SJCRH30 (cell line): ENCODE measurements around the gene MGRN1. TPM values are rescaled to one million over a fixed set of nuclear protein-coding genes. Genes with fewer than 3 reads are reported as not detected.

Source experiments
- DNase-seq, 2 experiments: peaks; one replicate each; pipeline ENCODE4 v3.0.0-alpha.2; 2015 to 2020
- H3K27ac ChIP-seq: fragments of 250-450 bp; sonication (Bioruptor Pico); 2 replicates; pipeline ENCODE4 v1.5.1; 2020; ENCODE audit warnings: mild to moderate bottlenecking, moderate library complexity
- H3K27me3 ChIP-seq: fragments of 250-450 bp; sonication (Bioruptor Pico); 2 replicates; pipeline ENCODE4 v1.5.1; 2020; ENCODE audit warnings: mild to moderate bottlenecking, moderate library complexity
- H3K36me3 ChIP-seq: fragments of 250-450 bp; sonication (Bioruptor Pico); 2 replicates; pipeline ENCODE4 v1.5.1; 2020; ENCODE audit warnings: mild to moderate bottlenecking, moderate library complexity
- H3K4me1 ChIP-seq: fragments of 250-450 bp; sonication (Bioruptor Pico); 2 replicates; pipeline ENCODE4 v1.5.1; 2020; ENCODE audit warnings: mild to moderate bottlenecking, moderate library complexity
- H3K4me3 ChIP-seq: fragments of 250-450 bp; sonication (Bioruptor Pico); 2 replicates; pipeline ENCODE4 v1.5.1; 2020; ENCODE audit warnings: mild to moderate bottlenecking, moderate library complexity
- H3K9me3 ChIP-seq: fragments of 250-450 bp; sonication (Bioruptor Pico); replicated peaks from 2 replicates; pipeline ENCODE4 v1.5.1; 2020; ENCODE audit warnings: mild to moderate bottlenecking, moderate library complexity
- total RNA-seq: library from RNA; depleted of rRNA; stranded (reverse); fragments of >200 nt; shearing (Covaris generic); gene quantifications from 2 replicates; pipeline ENCODE4 v1.2.3, GENCODE V29; 2014

The MGRN1 gene
- total RNA-seq, 1 experiment from 2014 or later, result 13.8 TPM

DNA sequence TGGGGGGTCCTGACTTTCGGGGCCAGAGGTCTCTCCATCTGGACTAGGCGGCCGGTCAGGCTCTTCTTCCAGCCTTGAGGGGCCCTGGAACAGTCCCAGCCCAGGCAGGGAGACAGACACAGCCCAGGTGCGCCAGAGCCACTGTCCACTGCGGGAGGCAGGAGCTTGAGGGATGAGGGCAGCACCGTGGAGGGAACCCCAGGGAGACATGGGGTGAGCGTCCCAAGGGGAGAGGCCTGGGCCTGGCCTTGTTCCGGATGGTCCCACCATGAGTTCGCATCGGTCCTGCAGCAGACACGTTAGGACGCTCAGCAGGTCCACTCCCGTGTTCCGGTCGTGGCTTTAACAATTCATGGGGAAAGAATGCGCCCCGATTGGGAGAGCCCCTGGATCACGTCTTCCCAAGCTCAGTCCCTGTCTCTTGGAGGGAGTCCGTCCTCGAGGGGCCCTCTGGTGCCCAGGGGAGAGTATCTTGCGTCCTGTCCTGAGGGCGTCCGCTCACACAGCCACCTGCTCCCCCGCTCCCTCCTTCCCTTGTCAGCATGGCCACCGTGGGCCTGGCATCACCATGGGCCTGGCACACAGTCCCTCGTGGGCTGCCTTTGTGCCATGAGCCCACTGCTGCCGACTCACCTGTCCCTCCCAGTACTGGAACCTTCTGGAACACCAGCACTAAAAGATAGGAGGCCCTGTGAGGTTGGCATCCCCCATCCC, 62.0 kb downstream of the MGRN1 start:
- H3K36me3 ChIP-seq, result no peaks in the 10 kb centered on the region
- DNase-seq, result no peak
- H3K4me3 ChIP-seq, result no peak overlapping the region
- no peaks in the 10 kb centered on the region for H3K4me1 ChIP-seq
- H3K27me3 ChIP-seq, result no peaks in the 10 kb centered on the region
- H3K27ac ChIP-seq, result no peak overlapping the region
- H3K9me3 ChIP-seq, result no peaks in the 10 kb centered on the region

GRCh38 chr16:4687416-4687815, 62.8 kb downstream of the MGRN1 start:
- no peaks in the 10 kb centered on the region for H3K9me3 ChIP-seq
- no peaks in the 10 kb centered on the region for H3K36me3 ChIP-seq
- H3K4me1 ChIP-seq, result no peaks in the 10 kb centered on the region
- H3K27me3 ChIP-seq, result no peaks in the 10 kb centered on the region
- no peak overlapping the region for H3K4me3 ChIP-seq
- DNase-seq, result no peak
- no peak overlapping the region for H3K27ac ChIP-seq

DNA sequence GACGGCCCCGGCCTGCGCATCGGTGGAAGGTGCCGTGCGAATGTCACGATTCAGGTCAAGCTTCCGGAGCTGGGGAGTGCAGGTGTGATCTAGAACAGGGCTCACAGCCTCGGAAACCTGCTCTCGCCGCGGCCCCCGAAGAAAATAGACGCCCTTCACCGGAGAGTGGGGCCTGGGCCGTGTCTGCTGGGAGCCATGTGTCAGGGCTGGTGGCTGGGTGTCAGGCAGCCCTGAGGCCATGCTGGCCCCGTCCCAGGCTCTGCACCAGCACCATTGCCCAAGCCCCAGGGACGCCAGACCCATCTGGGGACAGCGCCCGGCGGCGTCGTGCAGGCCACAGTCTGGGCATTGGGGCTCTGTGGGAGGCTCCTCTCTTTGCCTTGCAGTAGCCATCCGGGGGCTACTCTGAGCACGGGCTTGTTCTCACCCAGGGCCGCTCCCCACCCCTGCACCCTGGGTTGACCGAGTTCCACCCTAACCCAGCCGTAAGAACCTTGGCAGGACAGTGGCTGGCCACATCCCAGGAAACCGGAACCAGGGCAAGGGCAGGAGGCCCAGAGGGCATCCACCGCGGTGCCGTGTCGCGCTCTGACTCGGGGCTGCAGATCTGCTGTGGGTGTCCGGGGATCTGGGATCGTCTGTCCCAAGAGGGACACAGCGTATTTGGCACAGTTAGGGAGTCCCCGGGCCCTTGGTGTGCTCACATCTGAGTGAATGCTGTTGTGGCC, 63.5 kb downstream of the MGRN1 start:
- no peak for DNase-seq

GRCh38 chr16:4688674-4689045, 64.0 kb downstream of the MGRN1 start:
- H3K9me3 ChIP-seq, result no peaks in the 10 kb centered on the region
- DNase-seq, result no peak
- no peak overlapping the region for H3K27ac ChIP-seq
- no peak overlapping the region for H3K4me3 ChIP-seq
- H3K27me3 ChIP-seq, result no peaks in the 10 kb centered on the region
- no peaks in the 10 kb centered on the region for H3K4me1 ChIP-seq
- no peaks in the 10 kb centered on the region for H3K36me3 ChIP-seq

More for the DNA sequence above, 63.5 kb downstream of the MGRN1 start:
- Histone ChIP-seq H3K4me3 (no peak overlapping the region), H3K9me3 (no peaks in the 10 kb centered on the region), H3K27me3 (no peaks in the 10 kb centered on the region), H3K27ac (no peak overlapping the region), H3K4me1 (no peaks in the 10 kb centered on the region), H3K36me3 (no peaks in the 10 kb centered on the region)

GRCh38 chr16:4689091-4689671, 64.6 kb downstream of the MGRN1 start:
- Histone ChIP-seq H3K4me3 (no peak overlapping the region), H3K27ac (no peak overlapping the region), H3K36me3 (no peaks in the 10 kb centered on the region)

DNA sequence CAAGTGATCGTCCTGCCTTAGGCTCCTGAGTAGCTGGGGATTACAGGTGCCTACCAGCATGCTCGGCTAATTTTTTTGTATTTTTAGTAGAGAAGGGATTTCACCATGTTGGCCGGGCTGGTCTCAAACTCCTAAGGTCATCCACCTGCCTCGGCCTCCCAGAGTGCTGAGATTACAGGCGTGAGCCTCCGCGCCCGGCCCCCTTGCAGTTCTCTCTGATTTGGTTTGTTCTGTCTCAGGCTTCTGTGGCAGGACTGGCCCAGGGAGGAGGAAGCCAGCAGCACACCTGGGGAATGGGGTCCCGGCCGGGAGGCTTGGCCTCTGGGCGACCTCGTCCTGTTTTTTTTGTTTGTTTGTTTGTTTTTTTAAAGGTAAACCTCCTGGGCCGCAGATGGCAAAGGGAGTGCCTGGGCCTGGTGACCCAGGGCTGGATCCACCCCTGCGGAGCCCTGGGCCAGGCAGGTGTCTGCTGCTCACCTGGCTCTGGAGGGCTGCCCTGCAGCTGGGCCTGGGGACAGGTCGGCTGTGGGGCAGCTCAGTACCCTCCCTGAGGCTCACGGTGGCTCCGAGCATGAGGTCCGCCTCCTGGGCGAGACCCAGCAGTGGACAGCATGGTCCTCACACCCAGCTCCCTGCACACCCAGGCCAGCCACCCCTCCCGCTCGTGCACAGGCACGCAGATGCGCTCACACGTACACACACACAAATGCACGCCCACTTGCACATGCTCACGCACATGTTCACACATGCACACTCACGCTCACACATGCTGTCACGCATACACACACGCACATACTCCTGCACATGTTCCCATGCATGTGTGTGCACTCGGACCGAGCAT, 65.5 kb downstream of the MGRN1 start:
- Histone ChIP-seq H3K27me3 (no peaks in the 10 kb centered on the region), H3K9me3 (no peaks in the 10 kb centered on the region), H3K36me3 (no peaks in the 10 kb centered on the region), H3K4me3 (no peak overlapping the region), H3K27ac (no peak overlapping the region), H3K4me1 (no peaks in the 10 kb centered on the region)
- no peak for DNase-seq

More at GRCh38 chr16:4689091-4689671, 64.6 kb downstream of the MGRN1 start:
- Histone ChIP-seq H3K4me1 (no peaks in the 10 kb centered on the region), H3K27me3 (no peaks in the 10 kb centered on the region), H3K9me3 (no peaks in the 10 kb centered on the region)
- DNase-seq, result no peak

- no peak for DNase-seq
- peaks cover 5% of the 10 kb centered on the region for H3K36me3 ChIP-seq
These were observed 66.5 kb downstream of the MGRN1 start for GRCh38 chr16:4690946-4691665.

DNA sequence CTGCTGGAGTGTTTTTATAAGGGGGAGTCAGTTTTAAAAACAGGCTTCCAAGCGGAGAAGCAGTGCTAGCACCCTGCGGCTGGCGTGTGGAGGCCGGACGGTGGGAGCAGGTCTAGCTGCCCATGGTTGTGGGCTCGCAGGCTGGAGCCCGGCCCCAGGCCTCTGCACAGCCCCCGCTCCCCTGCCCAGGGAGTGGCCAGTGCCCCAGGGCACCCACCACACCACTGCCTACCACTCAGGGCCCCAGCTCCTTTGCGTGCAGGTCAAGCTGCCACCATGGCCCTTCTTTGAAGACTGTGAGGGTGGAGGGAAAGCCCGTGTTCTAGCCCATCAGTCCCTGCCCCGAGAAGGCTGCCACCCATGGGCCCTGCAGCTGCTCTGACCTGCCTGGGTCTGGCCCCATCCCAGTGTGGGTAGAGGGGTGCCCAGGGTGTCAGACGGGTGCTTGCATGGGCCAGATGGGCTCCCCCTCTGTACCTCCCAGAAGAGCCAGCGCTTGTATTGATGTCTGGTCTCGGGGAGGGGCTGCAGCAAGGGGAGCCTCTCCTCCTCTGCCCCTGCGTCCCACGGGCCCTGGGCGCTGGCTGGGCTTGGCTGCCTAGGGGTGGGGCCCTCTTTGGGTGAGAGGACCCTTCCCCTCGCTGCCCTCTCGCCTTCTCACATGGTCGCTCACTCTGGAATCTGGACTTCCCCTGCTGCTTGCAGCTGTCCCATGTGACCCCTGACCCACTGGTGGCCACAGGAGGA, 67.2 kb downstream of the MGRN1 start:
- Histone ChIP-seq H3K9me3 (no peaks in the 10 kb centered on the region), H3K36me3 (peaks cover 5% of the 10 kb centered on the region), H3K4me1 (no peaks in the 10 kb centered on the region), H3K4me3 (no peak overlapping the region), H3K27ac (no peak overlapping the region), H3K27me3 (no peaks in the 10 kb centered on the region)
- DNase-seq, result no peak

More at GRCh38 chr16:4690946-4691665, 66.5 kb downstream of the MGRN1 start:
- no peaks in the 10 kb centered on the region for H3K4me1 ChIP-seq
- no peaks in the 10 kb centered on the region for H3K27me3 ChIP-seq
- no peaks in the 10 kb centered on the region for H3K9me3 ChIP-seq
- no peak overlapping the region for H3K27ac ChIP-seq
- H3K4me3 ChIP-seq, result no peak overlapping the region

- H3K4me3 ChIP-seq, result peak overlapping the region; percentile 76
- H3K9me3 ChIP-seq, result no peaks in the 10 kb centered on the region
- no peaks in the 10 kb centered on the region for H3K4me1 ChIP-seq
- DNase-seq, result no peak
- peaks cover 5% of the 10 kb centered on the region for H3K36me3 ChIP-seq
- H3K27ac ChIP-seq, result peak overlapping the region; percentile 5; the same call in 1 of the 2 replicates
- H3K27me3 ChIP-seq, result no peaks in the 10 kb centered on the region
These were observed 68.1 kb downstream of the MGRN1 start for GRCh38 chr16:4692460-4693295.

DNA sequence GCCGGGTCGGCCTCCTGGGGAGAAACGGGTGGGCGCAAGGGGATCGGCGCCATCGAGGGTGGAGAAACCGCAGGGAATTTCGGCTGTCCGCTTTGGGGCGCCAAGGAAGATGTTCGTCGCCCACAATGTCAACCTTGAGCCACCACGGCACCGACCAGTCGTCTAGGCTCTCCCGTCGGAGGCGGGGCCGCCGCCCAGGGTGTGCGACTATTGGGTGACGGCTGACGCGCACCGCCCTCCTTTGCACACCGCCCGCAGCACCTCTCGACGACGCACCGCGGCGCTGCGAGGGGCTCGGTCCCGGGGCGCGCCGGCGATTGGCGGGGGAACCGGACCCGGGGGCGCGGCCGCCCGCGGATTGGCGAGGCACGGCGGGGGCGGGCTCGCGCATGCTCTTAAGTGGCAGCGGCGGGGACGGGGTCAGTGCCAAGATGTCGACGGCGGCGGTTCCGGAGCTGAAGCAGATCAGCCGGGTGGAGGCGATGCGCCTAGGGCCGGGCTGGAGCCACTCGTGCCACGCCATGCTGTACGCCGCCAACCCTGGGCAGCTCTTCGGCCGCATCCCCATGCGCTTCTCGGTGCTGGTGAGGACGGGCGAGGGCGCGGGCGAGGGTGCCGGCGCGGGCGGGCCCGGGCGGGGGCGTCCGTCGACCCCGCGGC, 68.8 kb downstream of the MGRN1 start, which contains the start of gene NUDT16L1:
TSS of gene NUDT16L1 (plus strand) at position 267 of the 660 bp plus-strand sequence. CDS start at position 432, 165 bp downstream.
- peaks cover 5% of the 10 kb centered on the region for H3K36me3 ChIP-seq

GRCh38 chr16:4693956-4694641, 69.5 kb downstream of the MGRN1 start:
- H3K36me3 ChIP-seq, result peaks cover 5% of the 10 kb centered on the region
- H3K27me3 ChIP-seq, result no peaks in the 10 kb centered on the region
- H3K4me3 ChIP-seq, result peak overlapping the region; percentile 76
- DNase-seq, result peak; percentile 31 to 45
- no peaks in the 10 kb centered on the region for H3K4me1 ChIP-seq
- H3K27ac ChIP-seq, result no peak overlapping the region; the same call in 1 of the 2 replicates
- H3K9me3 ChIP-seq, result no peaks in the 10 kb centered on the region

More for the DNA sequence above, 68.8 kb downstream of the MGRN1 start, which contains the start of gene NUDT16L1:
- Histone ChIP-seq H3K4me1 (no peaks in the 10 kb centered on the region), H3K9me3 (no peaks in the 10 kb centered on the region), H3K27ac (peak within 1 kb of the TSS; percentile 5; the same call in 1 of the 2 replicates), H3K4me3 (peak within 1 kb of the TSS; percentile 76), H3K27me3 (no peaks in the 10 kb centered on the region)
- peak; percentile 92 to 94 for DNase-seq
